ENCODE measurements around the gene ARHGAP42.

GRCh38 chr11:100810666-100811065, 123.6 kb downstream of the ARHGAP42 start:
- TF ChIP-seq SPI1 (IDR thresholded peaks at IDR 0.05; ENCODE audit: low read depth, low read length) (no peak), TAF1 (IDR thresholded peaks at IDR 0.05; ENCODE audit: low read depth, low read length) (no peak), POLR2AphosphoS5 (IDR thresholded peaks at IDR 0.05; ENCODE audit: low read depth, low read length) (no peak)
